K562 (cell line): Measurements from ENCODE around the gene BGLAP.

ENCODE experiments used
- POLR2AphosphoS5 ChIP-seq: IDR thresholded peaks from 2 replicates; pipeline ENCODE4 v1.6.1; 2011; ENCODE audit warnings: mild to moderate bottlenecking, low read depth, low read length, moderate library complexity; ENCODE audit not compliant: control insufficient read depth, insufficient read depth
- RBFOX2 ChIP-seq: fragments of 200-400 bp; formaldehyde crosslinking; IDR thresholded peaks from 2 replicates; pipeline ENCODE4 v1.6.1; 2017; ENCODE audit warnings: low read depth, mild to moderate bottlenecking, low read length, moderate library complexity
- SIN3A ChIP-seq, 2 experiments: fragments of 150-350 bp in 1 of 2; IDR thresholded peaks; 2 replicates each; pipeline ENCODE4 v1.6.1; 2011 to 2016; ENCODE audit warnings: borderline replicate concordance in 2 of 2, low read depth in 2 of 2, low read length in 2 of 2, mild to moderate bottlenecking in 2 of 2, moderate library complexity in 2 of 2; ENCODE audit not compliant: control insufficient read depth in 1 of 2
- SIX5 ChIP-seq, 2 experiments: IDR thresholded peaks; 2 replicates each; pipeline ENCODE4 v1.6.1; 2011; ENCODE audit warnings: low read length in 2 of 2, borderline replicate concordance in 1 of 2, low read depth in 1 of 2, mild to moderate bottlenecking in 1 of 2, moderate library complexity in 1 of 2; ENCODE audit not compliant: insufficient read depth in 1 of 2
- TCF7L2 ChIP-seq: fragments of 150-350 bp; IDR thresholded peaks from 2 replicates; pipeline ENCODE4 v1.6.1; 2016; ENCODE audit warnings: low read depth, mild to moderate bottlenecking, low read length, moderate library complexity
- ZNF766 ChIP-seq: fragments of 200-800 bp; sonication (Bioruptor generic); conservative IDR thresholded peaks from 2 replicates; pipeline ENCODE4 v1.6.1; 2016; ENCODE audit warnings: missing genetic modification characterization, missing compliant biosample characterization

GRCh38 chr1:156259805-156260204 is 17.8 kb downstream of the BGLAP start:
- TF ChIP-seq SIX5 (IDR thresholded peaks at IDR 0.05; ENCODE audit: borderline replicate concordance in 1 of 2, insufficient read depth in 1 of 2, low read depth in 1 of 2, low read length in 2 of 2) (no peak), POLR2AphosphoS5 (no peak), ZNF766 (CRISPR knock-in tag) (no peak), RBFOX2 (no peak), SIN3A (IDR thresholded peaks at IDR 0.05; ENCODE audit: borderline replicate concordance in 2 of 2, control insufficient read depth in 1 of 2, low read depth in 2 of 2, low read length in 2 of 2) (no peak), TCF7L2 (no peak)
